B cell (primary cell): Measurements from ENCODE around the gene P4HA1. TPM values are rescaled to one million over a fixed set of nuclear protein-coding genes. Genes with fewer than 3 reads are reported as not detected.
"Not testable (repeated sequence)": the region's sequence is repeated elsewhere in the genome, so short reads cannot be mapped to it uniquely, and the experiment has no call there.

ENCODE experiments used
- ATAC-seq: fragments of 200-7000 bp; cut with Tn5 transposase; one replicate; pipeline ENCODE4 v1.10.0; 2021; ENCODE audit warnings: low read depth, mild to moderate bottlenecking, moderate number of reproducible peaks, moderate library complexity
- CTCF ChIA-PET: fragments of 350-600 bp; sonication (Branson Sonifier 250); formaldehyde crosslinking; loops from one replicate; lab custom pipeline; 2021; ENCODE audit warnings: antibody characterized with exemption, inconsistent platforms; lab: Charles Lee
- POLR2A ChIA-PET: fragments of 350-600 bp; sonication (Branson Sonifier 250); formaldehyde crosslinking; loops from one replicate; lab custom pipeline; 2021; ENCODE audit warnings: antibody characterized with exemption; lab: Charles Lee
- DNase-seq: peaks from one replicate; pipeline ENCODE4 v3.0.0; 2013
- H2AFZ ChIP-seq: 2 replicates; pipeline ENCODE4 v1.6.1; 2012; ENCODE audit warnings: mild to moderate bottlenecking, low read depth, low read length; ENCODE audit not compliant: insufficient read depth, poor library complexity, severe bottlenecking
- H3K27ac ChIP-seq, 2 donors: 1 replicate in 1 of 2; 2 replicates in 1 of 2; pipeline ENCODE4 v1.5.1; 2012 to 2013; ENCODE audit warnings: low read length in 2 of 2, mild to moderate bottlenecking in 2 of 2, moderate library complexity in 1 of 2
- H3K27me3 ChIP-seq, 4 experiments: fragments of 200-600 bp in 1 of 4; sonication (generic) in 1 of 4; replicated peaks in 1 of 4; 1 replicate in 2 of 4; 2 replicates in 2 of 4; pipeline versions ENCODE4 v1.6.1 to v1.7.0; 2013 to 2016; ENCODE audit warnings: low read length in 3 of 4, mild to moderate bottlenecking in 2 of 4, mixed read lengths in 1 of 4, moderate library complexity in 1 of 4; ENCODE audit not compliant: insufficient read depth in 4 of 4, control insufficient read depth in 3 of 4; ENCODE audit errors: control extremely low read depth in 1 of 4
- H3K36me3 ChIP-seq, 2 experiments: replicated peaks in 1 of 2; 1 replicate in 1 of 2; 2 replicates in 1 of 2; pipeline versions ENCODE4 v1.6.1 to v1.7.1; 2013; ENCODE audit warnings: low read length in 1 of 2; ENCODE audit not compliant: insufficient read depth in 2 of 2, control insufficient read depth in 1 of 2; ENCODE audit errors: control extremely low read depth in 1 of 2, extremely low read depth in 1 of 2
- H3K4me1 ChIP-seq, 2 donors: fragments of 200-600 bp in 1 of 2; sonication (generic) in 1 of 2; 1 replicate in 1 of 2; 2 replicates in 1 of 2; pipeline versions ENCODE4 v1.5.1 to v1.6.1; 2013 to 2017; ENCODE audit warnings: low read length in 2 of 2; ENCODE audit not compliant: control insufficient read depth in 2 of 2, insufficient read depth in 2 of 2
- H3K4me2 ChIP-seq: replicated peaks from 2 replicates; pipeline ENCODE3; 2012; ENCODE audit warnings: mild to moderate bottlenecking, low read depth, low read length; ENCODE audit not compliant: poor library complexity, severe bottlenecking
- H3K4me3 ChIP-seq, 5 experiments: fragments of 200-600 bp in 1 of 5; sonication (generic) in 1 of 5; 1 replicate in 3 of 5; 2 replicates in 2 of 5; pipeline versions ENCODE4 v1.5.1 to v1.7.0; 2011 to 2016; ENCODE audit warnings: low read length in 4 of 5, mild to moderate bottlenecking in 4 of 5, low read depth in 2 of 5, control low read depth in 1 of 5, moderate library complexity in 1 of 5; ENCODE audit not compliant: insufficient read depth in 1 of 5; ENCODE audit errors: control extremely low read depth in 1 of 5, extremely low read depth in 1 of 5
- H3K79me2 ChIP-seq: fragments of 200-600 bp; sonication (generic); one replicate; pipeline ENCODE4 v1.6.0; 2016; ENCODE audit warnings: low read length; ENCODE audit not compliant: control insufficient read depth, insufficient read depth
- H3K9ac ChIP-seq: fragments of 200-600 bp; sonication (generic); 2 replicates; pipeline ENCODE4 v1.6.1; 2017; ENCODE audit warnings: mild to moderate bottlenecking, low read length, moderate library complexity
- H3K9me3 ChIP-seq, 3 donors: one replicate each; pipeline versions ENCODE4 v1.6.1 to v1.7.1; 2013; ENCODE audit warnings: low read length in 2 of 3; ENCODE audit not compliant: control insufficient read depth in 2 of 3, insufficient read depth in 1 of 3; ENCODE audit errors: control extremely low read depth in 1 of 3
- H4K20me1 ChIP-seq: 2 replicates; pipeline ENCODE4 v1.6.0; 2012; ENCODE audit warnings: mild to moderate bottlenecking, low read length; ENCODE audit not compliant: insufficient read depth, control insufficient read depth, poor library complexity, severe bottlenecking
- H3K27ac Mint-ChIP-seq: one replicate; pipeline ENCODE4 v1.8.0; 2021; ENCODE audit warnings: mixed read lengths
- H3K27me3 Mint-ChIP-seq: one replicate; pipeline ENCODE4 v1.8.0; 2021; ENCODE audit warnings: mixed read lengths
- H3K4me1 Mint-ChIP-seq: one replicate; pipeline ENCODE4 v1.8.0; 2021; ENCODE audit warnings: mixed read lengths
- H3K4me3 Mint-ChIP-seq: one replicate; pipeline ENCODE4 v1.8.0; 2021; ENCODE audit warnings: mixed read lengths
- H3K9me3 Mint-ChIP-seq: one replicate; pipeline ENCODE4 v1.8.0; 2022; ENCODE audit warnings: mixed read lengths; ENCODE audit not compliant: insufficient read depth
- CTCF ChIP-seq: fragments of 200-600 bp; IDR thresholded peaks from one replicate; pipeline ENCODE4 v1.8.0; 2022; ENCODE audit warnings: antibody characterized with exemption, mild to moderate bottlenecking
- EZH2 ChIP-seq: IDR thresholded peaks from 2 replicates; pipeline ENCODE4 v1.6.1; 2012; ENCODE audit warnings: borderline replicate concordance, low read depth, mild to moderate bottlenecking, moderate library complexity, low read length; ENCODE audit not compliant: insufficient read depth, poor library complexity, severe bottlenecking
- WGBS: methylation state at CpG from one replicate; pipeline ENCODE4 v1.1.5; 2013; ENCODE audit warnings: missing lambda C conversion rate; ENCODE audit not compliant: insufficient coverage; 5-methylcytosine and 5-hydroxymethylcytosine counted together
- intact Hi-C: fragments of 100-400 bp; cut with micrococcal nuclease; formaldehyde crosslinking; loops from one replicate; pipeline ENCODE4 v1.10.0; 2022
- polyA plus RNA-seq: library from polyadenylated mRNA; depleted of rRNA; stranded (reverse); fragments of >200 nt; gene quantifications from 2 replicates; pipeline ENCODE4 v1.2.3, GENCODE V29; 2012
- total RNA-seq, 2 donors: library from RNA; stranded (reverse); fragments of 120-200 nt in 1 of 2; gene quantifications; 1 replicate in 1 of 2; 2 replicates in 1 of 2; pipeline versions ENCODE4 v1.2.3 to v1.2.4, GENCODE V29; 2013 to 2022

The P4HA1 gene
- total and polyA plus RNA-seq, 2 donors (not counting 1 experiment from before 2014, with no cell fraction given): 12.8 to 19.0 TPM

GRCh38 chr10:73032536-73032935 lies 64.1 kb downstream of the P4HA1 start:
- Mint-ChIP-seq H3K27me3 (no peaks in the 10 kb centered on the region), H3K27ac (no peak overlapping the region), H3K9me3 (no peaks in the 10 kb centered on the region), H3K4me3 (no peak overlapping the region), H3K4me1 (no peaks in the 10 kb centered on the region)
- DNase-seq (no peak), ATAC-seq (no peak)
- no peak for TF ChIP-seq CTCF
- no peak for TF ChIP-seq EZH2
- Histone ChIP-seq H3K27ac (no peak overlapping the region), H3K27me3 (no peaks in the 10 kb centered on the region), H3K9me3 (no peaks in the 10 kb centered on the region), H3K4me1 (no peaks in the 10 kb centered on the region), H2AFZ (no peak overlapping the region), H3K4me3 (no peak overlapping the region), H3K4me2 (no peak overlapping the region), H3K79me2 (no peaks in the 10 kb centered on the region), H3K36me3 (peaks cover 16 to 31% of the 10 kb centered on the region in 2 experiments), H3K9ac (no peak overlapping the region), H4K20me1 (no peaks in the 10 kb centered on the region)
- WGBS: 100% methylated on average over 2 of the region's 6 CpGs
- CTCF ChIA-PET: no interaction called here
- intact Hi-C loops: no loop called here
- POLR2A ChIA-PET: no interaction called here

- H3K27ac Mint-ChIP-seq, H3K9me3 ChIP-seq, DNase-seq, POLR2A ChIA-PET, H3K27me3 Mint-ChIP-seq, CTCF ChIA-PET, H3K9ac ChIP-seq, H3K27ac ChIP-seq, H3K27me3 ChIP-seq, H3K4me1 ChIP-seq, H3K79me2 ChIP-seq, H3K4me2 ChIP-seq, H2AFZ ChIP-seq, H3K4me1 Mint-ChIP-seq, H3K4me3 ChIP-seq, H4K20me1 ChIP-seq, ATAC-seq, intact Hi-C loops, H3K4me3 Mint-ChIP-seq, H3K9me3 Mint-ChIP-seq: not testable (repeated sequence)
- WGBS: no CpG with 5 or more reads among the region's 1 CpG
- H3K36me3 ChIP-seq: peaks cover 9 to 21% of the 10 kb centered on the region in 2 experiments
Observed at GRCh38 chr10:73026623-73027022, 70.0 kb downstream of the P4HA1 start.

DNA sequence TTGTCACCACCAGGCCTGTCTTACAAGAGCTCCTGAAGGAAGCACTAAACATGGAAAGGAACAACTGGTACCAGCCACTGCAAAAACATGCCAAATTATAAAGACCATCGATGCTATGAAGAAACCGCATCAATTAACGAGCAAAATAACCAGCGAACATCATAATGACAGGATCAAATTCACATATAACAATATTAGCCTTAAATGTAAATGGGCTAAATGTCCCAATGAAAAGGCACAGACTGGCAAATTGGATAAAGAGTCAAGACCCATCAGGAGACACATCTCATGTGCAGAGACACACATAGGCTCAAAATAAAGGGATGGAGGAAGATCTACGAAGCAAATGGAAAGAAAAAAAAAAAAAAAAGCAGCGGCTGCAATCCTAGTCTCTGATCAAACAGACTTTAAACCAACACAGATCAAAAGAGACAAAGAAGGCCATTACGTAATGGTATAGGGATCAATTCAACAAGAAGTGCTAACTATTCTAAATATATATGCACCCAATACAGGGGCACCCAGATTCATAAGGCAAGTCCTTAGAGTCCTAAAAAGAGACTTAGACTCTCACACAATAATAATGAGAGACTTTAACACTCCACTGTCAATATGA lies 73.1 kb downstream of the P4HA1 start:
- not testable (repeated sequence) for H3K27ac Mint-ChIP-seq, H3K9me3 Mint-ChIP-seq, ATAC-seq

More for the DNA sequence above, 73.1 kb downstream of the P4HA1 start:
- POLR2A ChIA-PET, H3K9ac ChIP-seq, intact Hi-C loops, H3K27me3 Mint-ChIP-seq, H3K4me2 ChIP-seq, H3K79me2 ChIP-seq, H2AFZ ChIP-seq, H3K27me3 ChIP-seq, CTCF ChIA-PET, H4K20me1 ChIP-seq, DNase-seq, H3K9me3 ChIP-seq, H3K4me1 Mint-ChIP-seq, H3K4me1 ChIP-seq, H3K4me3 ChIP-seq, H3K27ac ChIP-seq, H3K4me3 Mint-ChIP-seq: not testable (repeated sequence)
- no CpG with 5 or more reads among the region's 7 CpGs for WGBS
- H3K36me3 ChIP-seq: peaks cover 6 to 23% of the 10 kb centered on the region in 2 experiments
